Neuron (in vitro differentiated cells): ENCODE measurements around the gene TSPOAP1.

Source experiments
- H2AFZ ChIP-seq: one replicate; pipeline ENCODE4 v1.6.1; 2013; ENCODE audit warnings: low read depth, mild to moderate bottlenecking, inconsistent platforms, low read length, moderate library complexity
- H3K27me3 ChIP-seq: one replicate; pipeline ENCODE4 v1.6.1; 2013; ENCODE audit warnings: low read length; ENCODE audit not compliant: insufficient read depth
- H3K36me3 ChIP-seq: one replicate; pipeline ENCODE4 v1.6.1; 2013; ENCODE audit warnings: low read length; ENCODE audit not compliant: insufficient read depth
- H3K4me1 ChIP-seq: one replicate; pipeline ENCODE4 v1.6.1; 2013; ENCODE audit warnings: low read length; ENCODE audit not compliant: insufficient read depth
- H3K4me3 ChIP-seq: 2 replicates; pipeline ENCODE4 v1.5.1; 2013; ENCODE audit warnings: mild to moderate bottlenecking, low read length, moderate library complexity
- H3K9me3 ChIP-seq: one replicate; pipeline ENCODE4 v1.6.1; 2013; ENCODE audit warnings: low read length

TSPOAP1 gene

GRCh38 chr17:58252141-58252540 is 76.5 kb downstream of the TSPOAP1 start:
- Histone ChIP-seq H3K36me3 (no peaks in the 10 kb centered on the region), H2AFZ (no peak overlapping the region), H3K9me3 (no peaks in the 10 kb centered on the region), H3K4me3 (no peak overlapping the region), H3K4me1 (no peaks in the 10 kb centered on the region), H3K27me3 (peaks cover 50% of the 10 kb centered on the region)
